ENCODE data around the gene CUBN. TPM values are rescaled to one million over a fixed set of nuclear protein-coding genes. Genes with fewer than 3 reads are reported as not detected.
A peak's percentile ranks its signal among the peaks of the same experiment; 100 is the strongest.

Gene CUBN
- total and polyA plus RNA-seq, 9 of the 15 experiments (the other 6 are each of a cell fraction or from before 2014, with no cell fraction given), result 0.04 to 0.33 (median 0.09) TPM

GRCh38 chr10:16991011-16991410 is 138.6 kb downstream of the CUBN start:
- Histone ChIP-seq H3K4me2 (ENCODE audit: insufficient read depth, low read length) (no peak overlapping the region), H3K9me3 (replicated peaks; ENCODE audit: control insufficient read depth, insufficient read depth, low read depth, low read length) (0 out of 2 replicates have a peak, but pooled peaks cover 2% of the 10 kb centered on the region), H2AFZ (ENCODE audit: low read depth, low read length) (no peak overlapping the region), H3K4me3 (no peak overlapping the region), H3K4me1 (replicated peaks in 1 of 2; ENCODE audit: control insufficient read depth in 2 of 2, insufficient read depth in 2 of 2, low read length in 2 of 2) (peaks cover 0 to 10% of the 10 kb centered on the region in 2 experiments; a peak in 3 of 5 replicates), H4K20me1 (replicated peaks; ENCODE audit: control insufficient read depth, insufficient read depth, low read length) (no peaks in the 10 kb centered on the region), H3K9me1 (ENCODE audit: control insufficient read depth, insufficient read depth, low read length) (no peaks in the 10 kb centered on the region), H3K9ac (ENCODE audit: insufficient read depth in 1 of 2, low read depth in 2 of 2, low read length in 2 of 2) (no peak overlapping the region), H3K36me3 (ENCODE audit: control insufficient read depth, insufficient read depth, low read length) (no peaks in the 10 kb centered on the region), H3K27ac (ENCODE audit: extremely low read depth, low read depth, low read length) (no peak overlapping the region), H3K79me2 (ENCODE audit: control insufficient read depth, insufficient read depth, low read length) (no peaks in the 10 kb centered on the region), H3K27me3 (ENCODE audit: control insufficient read depth in 2 of 2, insufficient read depth in 2 of 2, low read length in 2 of 2) (no peaks in the 10 kb centered on the region)
- POLR2A ChIA-PET, result no interaction called here
- no TSS peak for BruUV-seq (replicated peaks)
- peak; percentile 30; the same call in 1 of the 2 replicates for TF ChIP-seq C11orf30 (IDR thresholded peaks at IDR 0.05; ENCODE audit: low read depth)
- TF ChIP-seq ZNF263 (CRISPR knock-in tag; IDR thresholded peaks at IDR 0.05; ENCODE audit: borderline replicate concordance), result no peak
- peak; percentile 19; the same call in 1 of the 2 replicates for TF ChIP-seq ZNF316 (IDR thresholded peaks at IDR 0.05)
- no peak for TF ChIP-seq SMARCC2 (IDR thresholded peaks at IDR 0.05; ENCODE audit: low read depth)
- TF ChIP-seq PRDM10 (IDR thresholded peaks at IDR 0.05; ENCODE audit: partially characterized antibody), result no peak
- no peak for TF ChIP-seq ILF3 (IDR thresholded peaks at IDR 0.05; ENCODE audit: borderline replicate concordance)
- TF ChIP-seq POLR2AphosphoS2 (IDR thresholded peaks at IDR 0.05; ENCODE audit: low read length), result no peak
- FAIRE-seq (no peak), ATAC-seq (no peak), DNase-seq (ENCODE audit: extremely low read depth in 1 of 4, low spot score in 3 of 4) (no peak)
- intact Hi-C loops (cut with micrococcal nuclease), result no loop called here
- WGBS (ENCODE audit: insufficient coverage, low coverage, missing lambda C conversion rate), result 88% methylated on average over 2 of the region's 2 CpGs
- CTCF ChIA-PET (ENCODE audit: low intra/inter-chr PET ratio), result no interaction called here
- in situ Hi-C loops (cut with MboI), result no loop called here

All from K562 (cell line).